8988T (cell line): ENCODE measurements around the gene RPL29.
"Not testable (repeated sequence)": the region's sequence is repeated elsewhere in the genome, so short reads cannot be mapped to it uniquely, and the experiment has no call there.

ENCODE experiments used
- DNase-seq: peaks from one replicate; pipeline ENCODE4 v3.0.0; 2011

Gene RPL29

GRCh38 chr3:52004906-52005395 lies 9.3 kb upstream of the RPL29 start:
- no peak for DNase-seq

- peak; percentile 86 for DNase-seq
These were observed 8.6 kb upstream of the RPL29 start for GRCh38 chr3:52004163-52004787.

- no peak for DNase-seq
These were observed 7.1 kb upstream of the RPL29 start for GRCh38 chr3:52002748-52003147.

- peak; percentile 99 for DNase-seq
These were observed 5.8 kb upstream of the RPL29 start for GRCh38 chr3:52001443-52001974.

GRCh38 chr3:51999846-52000245 lies 4.2 kb upstream of the RPL29 start:
- DNase-seq: no peak

GRCh38 chr3:51998774-51999173 lies 3.1 kb upstream of the RPL29 start:
- no peak for DNase-seq

GRCh38 chr3:51997935-51998596 lies 2.4 kb upstream of the RPL29 start:
- DNase-seq: peak; percentile 85

- no peak for DNase-seq
These were observed 1.5 kb upstream of the RPL29 start for GRCh38 chr3:51997172-51997571.

GRCh38 chr3:51994530-51994929 lies 1.2 kb downstream of the RPL29 start:
- DNase-seq: no peak

- DNase-seq: not testable (repeated sequence)
These were observed 2.0 kb downstream of the RPL29 start for GRCh38 chr3:51993657-51994056.

GRCh38 chr3:51992017-51992682 lies 3.5 kb downstream of the RPL29 start:
- DNase-seq: no peak

GRCh38 chr3:51990501-51990971 lies 5.2 kb downstream of the RPL29 start:
- DNase-seq: not testable (repeated sequence)

GRCh38 chr3:51988286-51989146 lies 7.2 kb downstream of the RPL29 start:
- DNase-seq: no peak

GRCh38 chr3:51987568-51987967 lies 8.1 kb downstream of the RPL29 start:
- DNase-seq: no peak

- DNase-seq: no peak
These were observed 9.4 kb downstream of the RPL29 start for GRCh38 chr3:51986010-51986947.

GRCh38 chr3:51985063-51985462 lies 10.6 kb downstream of the RPL29 start:
- DNase-seq: no peak

- DNase-seq: no peak
These were observed 11.4 kb downstream of the RPL29 start for GRCh38 chr3:51984269-51984647.

GRCh38 chr3:51983578-51984268 lies 12.0 kb downstream of the RPL29 start:
- no peak for DNase-seq

GRCh38 chr3:51982838-51983577 lies 12.7 kb downstream of the RPL29 start, which contains the start of gene ACY1:
Gene ACY1, plus strand, starts transcription at chr3:51983535. Its CDS starts 530 bp downstream, at chr3:51984065.
- peak; percentile 99 for DNase-seq

- DNase-seq: peak; percentile 97
These were observed 13.3 kb downstream of the RPL29 start for GRCh38 chr3:51982352-51982837.
